Astrocyte (in vitro differentiated cells and primary cell): ENCODE measurements around the gene TESPA1. TPM values are rescaled to one million over a fixed set of nuclear protein-coding genes. Genes with fewer than 3 reads are reported as not detected.

Experiments used
- DNase-seq: peaks from one replicate; pipeline ENCODE4 v3.0.0-alpha.2; 2010; ENCODE audit warnings: low read depth
- FAIRE-seq: peaks from 2 replicates; lab custom pipeline; 2011; peaks lifted over from hg19 to GRCh38; lab: Jason Lieb, UNC
- H2AFZ ChIP-seq: 2 replicates; pipeline ENCODE4 v1.6.0; 2012; ENCODE audit warnings: low read depth, low read length, inconsistent platforms
- H3K27ac ChIP-seq: 2 replicates; pipeline ENCODE4 v1.5.1; 2011; ENCODE audit warnings: low read depth, low read length, inconsistent platforms
- H3K27me3 ChIP-seq: 2 replicates; pipeline ENCODE4 v1.6.0; 2011; ENCODE audit warnings: low read length, inconsistent platforms; ENCODE audit not compliant: insufficient read depth
- H3K36me3 ChIP-seq: 2 replicates; pipeline ENCODE4 v1.5.1; 2011; ENCODE audit warnings: low read length, inconsistent platforms; ENCODE audit not compliant: insufficient read depth
- H3K4me1 ChIP-seq: 2 replicates; pipeline ENCODE4 v1.5.1; 2011; ENCODE audit warnings: low read length, inconsistent platforms; ENCODE audit not compliant: insufficient read depth
- H3K4me2 ChIP-seq: 2 replicates; pipeline ENCODE4 v1.6.0; 2012; ENCODE audit warnings: low read length, inconsistent platforms
- H3K4me3 ChIP-seq: 2 replicates; pipeline ENCODE4 v1.5.1; 2011; ENCODE audit warnings: low read depth, mild to moderate bottlenecking, low read length, inconsistent platforms; ENCODE audit not compliant: insufficient read depth
- H3K79me2 ChIP-seq: 2 replicates; pipeline ENCODE4 v1.6.0; 2012; ENCODE audit warnings: mild to moderate bottlenecking, low read length, inconsistent platforms; ENCODE audit not compliant: insufficient read depth
- H3K9ac ChIP-seq: 2 replicates; pipeline ENCODE4 v1.6.0; 2012; ENCODE audit warnings: mild to moderate bottlenecking, low read length, inconsistent platforms
- H3K9me3 ChIP-seq: 2 replicates; pipeline ENCODE4 v1.5.1; 2012; ENCODE audit warnings: low read depth, mild to moderate bottlenecking, low read length, inconsistent platforms; ENCODE audit not compliant: insufficient read depth
- H4K20me1 ChIP-seq: 2 replicates; pipeline ENCODE4 v1.6.0; 2012; ENCODE audit warnings: low read length, inconsistent platforms; ENCODE audit not compliant: insufficient read depth
- H3K27ac Mint-ChIP-seq: one replicate; pipeline ENCODE4 v1.8.0; 2021; ENCODE audit warnings: mild to moderate bottlenecking, mixed read lengths; ENCODE audit not compliant: unreplicated experiment
- H3K27me3 Mint-ChIP-seq: one replicate; pipeline ENCODE4 v1.8.0; 2021; ENCODE audit warnings: low read depth, mixed read lengths; ENCODE audit not compliant: unreplicated experiment
- H3K36me3 Mint-ChIP-seq: one replicate; pipeline ENCODE4 v1.8.0; 2021; ENCODE audit warnings: low read depth, mixed read lengths; ENCODE audit not compliant: unreplicated experiment
- H3K4me1 Mint-ChIP-seq: one replicate; pipeline ENCODE4 v1.8.0; 2021; ENCODE audit warnings: low read depth, mixed read lengths; ENCODE audit not compliant: unreplicated experiment
- H3K4me3 Mint-ChIP-seq: one replicate; pipeline ENCODE4 v1.8.0; 2021; ENCODE audit warnings: mild to moderate bottlenecking, moderate library complexity, mixed read lengths; ENCODE audit not compliant: unreplicated experiment
- H3K9me3 Mint-ChIP-seq: one replicate; pipeline ENCODE4 v1.8.0; 2021; ENCODE audit warnings: mild to moderate bottlenecking, mixed read lengths; ENCODE audit not compliant: unreplicated experiment
- EZH2 ChIP-seq: IDR thresholded peaks from 2 replicates; pipeline ENCODE4 v1.6.1; 2012; ENCODE audit warnings: mild to moderate bottlenecking, low read length, inconsistent platforms; ENCODE audit not compliant: insufficient read depth
- total RNA-seq: library from RNA; stranded (reverse); gene quantifications from 2 replicates; pipeline ENCODE4 v1.2.1, GENCODE V29; 2021
- TF ChIP-seq, protein P1 (sequence below): IDR thresholded peaks from 2 replicates; pipeline ENCODE4 v1.5.1; 2011; ENCODE audit warnings: low read depth, mild to moderate bottlenecking, inconsistent platforms, low read length, moderate library complexity; ENCODE audit not compliant: insufficient read depth

Gene TESPA1
- total RNA-seq, 1 donor from 2014 or later, result 0.23 TPM

- Mint-ChIP-seq H3K9me3 (peaks cover 18% of the 10 kb centered on the region), H3K27ac (no peak overlapping the region), H3K4me1 (peaks cover 11% of the 10 kb centered on the region), H3K36me3 (peaks cover 6% of the 10 kb centered on the region), H3K4me3 (no peak overlapping the region), H3K27me3 (no peaks in the 10 kb centered on the region)
- no peaks in the 10 kb centered on the region for H3K36me3 ChIP-seq
- no peaks in the 10 kb centered on the region for H4K20me1 ChIP-seq
- DNase-seq (no peak), FAIRE-seq (no peak)
- no peaks in the 10 kb centered on the region for H3K27me3 ChIP-seq
- H3K4me3 ChIP-seq, result no peak overlapping the region
- H3K9me3 ChIP-seq, result no peaks in the 10 kb centered on the region
- H3K4me1 ChIP-seq, result peaks cover 10% of the 10 kb centered on the region
- H3K4me2 ChIP-seq, result peak overlapping the region; percentile 68
- no peak overlapping the region for H2AFZ ChIP-seq
- H3K79me2 ChIP-seq, result no peaks in the 10 kb centered on the region
- TF ChIP-seq EZH2, result no peak
- TF ChIP-seq, protein P1, sequence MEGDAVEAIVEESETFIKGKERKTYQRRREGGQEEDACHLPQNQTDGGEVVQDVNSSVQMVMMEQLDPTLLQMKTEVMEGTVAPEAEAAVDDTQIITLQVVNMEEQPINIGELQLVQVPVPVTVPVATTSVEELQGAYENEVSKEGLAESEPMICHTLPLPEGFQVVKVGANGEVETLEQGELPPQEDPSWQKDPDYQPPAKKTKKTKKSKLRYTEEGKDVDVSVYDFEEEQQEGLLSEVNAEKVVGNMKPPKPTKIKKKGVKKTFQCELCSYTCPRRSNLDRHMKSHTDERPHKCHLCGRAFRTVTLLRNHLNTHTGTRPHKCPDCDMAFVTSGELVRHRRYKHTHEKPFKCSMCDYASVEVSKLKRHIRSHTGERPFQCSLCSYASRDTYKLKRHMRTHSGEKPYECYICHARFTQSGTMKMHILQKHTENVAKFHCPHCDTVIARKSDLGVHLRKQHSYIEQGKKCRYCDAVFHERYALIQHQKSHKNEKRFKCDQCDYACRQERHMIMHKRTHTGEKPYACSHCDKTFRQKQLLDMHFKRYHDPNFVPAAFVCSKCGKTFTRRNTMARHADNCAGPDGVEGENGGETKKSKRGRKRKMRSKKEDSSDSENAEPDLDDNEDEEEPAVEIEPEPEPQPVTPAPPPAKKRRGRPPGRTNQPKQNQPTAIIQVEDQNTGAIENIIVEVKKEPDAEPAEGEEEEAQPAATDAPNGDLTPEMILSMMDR, result no peak
- H3K27ac ChIP-seq, result no peak overlapping the region
- H3K9ac ChIP-seq, result no peak overlapping the region
These were observed 50.1 kb downstream of the TESPA1 start for GRCh38 chr12:54934419-54934818.

- H3K4me3 ChIP-seq, result no peak overlapping the region
- peaks cover 6% of the 10 kb centered on the region for H3K36me3 Mint-ChIP-seq
- H3K9ac ChIP-seq, result no peak overlapping the region
- peaks cover 11% of the 10 kb centered on the region for H3K4me1 Mint-ChIP-seq
- H3K79me2 ChIP-seq, result no peaks in the 10 kb centered on the region
- H3K27ac ChIP-seq, result no peak overlapping the region
- peak; percentile 54 for DNase-seq
- no peak overlapping the region for H2AFZ ChIP-seq
- H3K4me3 Mint-ChIP-seq, result no peak overlapping the region
- FAIRE-seq, result no peak
- no peaks in the 10 kb centered on the region for H3K9me3 ChIP-seq
- peaks cover 18% of the 10 kb centered on the region for H3K9me3 Mint-ChIP-seq
- TF ChIP-seq, protein P1, result no peak
- H3K36me3 ChIP-seq, result no peaks in the 10 kb centered on the region
- H3K27me3 ChIP-seq, result no peaks in the 10 kb centered on the region
- no peaks in the 10 kb centered on the region for H4K20me1 ChIP-seq
- H3K4me1 ChIP-seq, result peaks cover 10% of the 10 kb centered on the region
- H3K27me3 Mint-ChIP-seq, result no peaks in the 10 kb centered on the region
- peak overlapping the region; percentile 12 for H3K4me2 ChIP-seq
- no peak overlapping the region for H3K27ac Mint-ChIP-seq
These were observed 51.2 kb downstream of the TESPA1 start for GRCh38 chr12:54933376-54933775.

DNA sequence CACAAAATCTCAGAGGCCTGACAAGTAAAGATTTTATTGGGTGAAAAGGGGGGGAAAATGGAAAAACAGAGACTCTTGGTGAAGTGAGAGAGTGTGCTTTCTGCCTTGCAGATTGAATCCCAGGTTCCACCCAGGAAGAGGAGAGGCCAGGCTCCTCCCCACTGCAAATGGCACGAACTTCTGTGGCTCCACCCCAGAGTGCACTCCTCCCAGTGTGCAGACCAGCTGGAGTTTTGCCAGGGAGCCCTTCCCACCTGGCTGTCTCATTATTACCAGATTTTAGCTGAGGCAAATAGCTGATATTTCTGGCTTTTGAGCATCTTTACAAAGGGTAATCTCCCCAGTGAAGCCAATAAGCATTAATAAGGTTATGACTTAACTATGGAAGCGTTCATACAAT is 51.9 kb downstream of the TESPA1 start:
- H3K27ac Mint-ChIP-seq, result no peak overlapping the region
- no peaks in the 10 kb centered on the region for H3K9me3 ChIP-seq
- TF ChIP-seq EZH2, result no peak
- TF ChIP-seq, protein P1, result no peak
- no peaks in the 10 kb centered on the region for H3K27me3 Mint-ChIP-seq
- peaks cover 18% of the 10 kb centered on the region for H3K9me3 Mint-ChIP-seq
- H2AFZ ChIP-seq, result no peak overlapping the region
- no peaks in the 10 kb centered on the region for H3K36me3 ChIP-seq
- no peak overlapping the region for H3K27ac ChIP-seq
- H3K27me3 ChIP-seq, result no peaks in the 10 kb centered on the region
- no peak overlapping the region for H3K4me3 Mint-ChIP-seq
- no peak overlapping the region for H3K4me2 ChIP-seq
- peaks cover 11% of the 10 kb centered on the region for H3K4me1 Mint-ChIP-seq
- H3K36me3 Mint-ChIP-seq, result peaks cover 6% of the 10 kb centered on the region
- no peaks in the 10 kb centered on the region for H3K79me2 ChIP-seq
- H3K9ac ChIP-seq, result no peak overlapping the region
- no peak for FAIRE-seq
- peaks cover 10% of the 10 kb centered on the region for H3K4me1 ChIP-seq
- H4K20me1 ChIP-seq, result no peaks in the 10 kb centered on the region
- H3K4me3 ChIP-seq, result no peak overlapping the region
- no peak for DNase-seq
